Loucy (cell line): ENCODE measurements around the gene SH3PXD2A.

Experiments
- H2AFZ ChIP-seq: fragments of 200-600 bp; sonication (generic); 2 replicates; pipeline ENCODE4 v1.6.0; 2016; ENCODE audit warnings: antibody characterized with exemption, mild to moderate bottlenecking, low read length, moderate library complexity
- H3F3A ChIP-seq: fragments of 200-600 bp; 2 replicates; pipeline ENCODE4 v1.6.0; 2016; ENCODE audit warnings: antibody characterized with exemption, low read depth, mild to moderate bottlenecking
- H3K27me3 ChIP-seq: fragments of 200-600 bp; sonication (generic); 2 replicates; pipeline ENCODE4 v1.6.1; 2014; ENCODE audit warnings: low read length, mild to moderate bottlenecking; ENCODE audit not compliant: insufficient read depth, poor library complexity, severe bottlenecking
- H3K36me3 ChIP-seq: fragments of 200-600 bp; sonication (generic); 2 replicates; pipeline ENCODE4 v1.6.1; 2016; ENCODE audit warnings: low read length; ENCODE audit not compliant: insufficient read depth
- H3K4me1 ChIP-seq: fragments of 200-600 bp; sonication (generic); 2 replicates; pipeline ENCODE4 v1.5.1; 2014; ENCODE audit warnings: low read length, mild to moderate bottlenecking; ENCODE audit not compliant: insufficient read depth, poor library complexity, severe bottlenecking
- H3K4me2 ChIP-seq: fragments of 200-600 bp; sonication (generic); 2 replicates; pipeline ENCODE4 v1.6.0; 2014; ENCODE audit warnings: antibody characterized with exemption, low read length, low read depth, mild to moderate bottlenecking; ENCODE audit not compliant: poor library complexity, severe bottlenecking
- H3K4me3 ChIP-seq: fragments of 200-600 bp; sonication (generic); 2 replicates; pipeline ENCODE4 v1.5.1; 2014; ENCODE audit warnings: low read length, mild to moderate bottlenecking, mixed read lengths; ENCODE audit not compliant: poor library complexity, severe bottlenecking
- H3K79me2 ChIP-seq: fragments of 200-600 bp; sonication (generic); 2 replicates; pipeline ENCODE4 v1.6.1; 2014; ENCODE audit warnings: low read length; ENCODE audit not compliant: insufficient read depth
- H3K9ac ChIP-seq: fragments of 200-600 bp; sonication (generic); 2 replicates; pipeline ENCODE4 v1.6.0; 2014; ENCODE audit warnings: mild to moderate bottlenecking, low read depth, low read length, moderate library complexity; ENCODE audit not compliant: poor library complexity, severe bottlenecking
- H3K9me2 ChIP-seq: fragments of 200-600 bp; sonication (generic); replicated peaks from 2 replicates; pipeline ENCODE4 v1.6.1; 2016; ENCODE audit warnings: low read depth, low read length, mixed read lengths
- H3K9me3 ChIP-seq: fragments of 200-600 bp; sonication (generic); 2 replicates; pipeline ENCODE4 v1.6.1; 2014; ENCODE audit warnings: mild to moderate bottlenecking, antibody characterized with exemption, low read length, low read depth; ENCODE audit not compliant: insufficient read depth
- H4K20me1 ChIP-seq: fragments of 200-600 bp; sonication (generic); 2 replicates; pipeline ENCODE4 v1.6.0; 2014; ENCODE audit warnings: antibody characterized with exemption, low read length, mild to moderate bottlenecking; ENCODE audit not compliant: insufficient read depth, poor library complexity, severe bottlenecking
- CTCF ChIP-seq: fragments of 200-600 bp; sonication (generic); conservative IDR thresholded peaks from 2 replicates; pipeline ENCODE4 v1.5.1; 2014; ENCODE audit warnings: mild to moderate bottlenecking, antibody characterized with exemption, low read length
- EZH2phosphoT487 ChIP-seq: fragments of 200-600 bp; IDR thresholded peaks from 2 replicates; pipeline ENCODE4 v1.6.1; 2018; ENCODE audit warnings: antibody characterized with exemption, mild to moderate bottlenecking, moderate library complexity, borderline replicate concordance

SH3PXD2A gene

GRCh38 chr10:103688491-103688890, 166.9 kb downstream of the SH3PXD2A start:
- no peaks in the 10 kb centered on the region for H3K9me2 ChIP-seq
- no peak overlapping the region for H2AFZ ChIP-seq
- no peak overlapping the region for H3K4me2 ChIP-seq
- H3F3A ChIP-seq: no peaks in the 10 kb centered on the region
- H3K9me3 ChIP-seq: no peaks in the 10 kb centered on the region
- no peak overlapping the region for H3K4me3 ChIP-seq
- no peaks in the 10 kb centered on the region for H3K36me3 ChIP-seq
- H3K9ac ChIP-seq: no peak overlapping the region
- H4K20me1 ChIP-seq: no peaks in the 10 kb centered on the region
- H3K79me2 ChIP-seq: no peaks in the 10 kb centered on the region
- no peak for TF ChIP-seq CTCF
- no peak for TF ChIP-seq EZH2phosphoT487
- H3K4me1 ChIP-seq: no peaks in the 10 kb centered on the region
- no peaks in the 10 kb centered on the region for H3K27me3 ChIP-seq

GRCh38 chr10:103687718-103688117, 167.7 kb downstream of the SH3PXD2A start:
- Histone ChIP-seq H3K79me2 (no peaks in the 10 kb centered on the region), H3K9ac (no peak overlapping the region), H3F3A (no peaks in the 10 kb centered on the region), H3K4me1 (no peaks in the 10 kb centered on the region), H3K9me3 (no peaks in the 10 kb centered on the region), H3K4me2 (no peak overlapping the region), H4K20me1 (no peaks in the 10 kb centered on the region), H3K9me2 (no peaks in the 10 kb centered on the region), H3K36me3 (no peaks in the 10 kb centered on the region), H3K4me3 (no peak overlapping the region), H2AFZ (no peak overlapping the region), H3K27me3 (no peaks in the 10 kb centered on the region)
- TF ChIP-seq EZH2phosphoT487 (no peak), CTCF (no peak)

GRCh38 chr10:103687172-103687571, 168.2 kb downstream of the SH3PXD2A start:
- no peaks in the 10 kb centered on the region for H4K20me1 ChIP-seq
- no peaks in the 10 kb centered on the region for H3K27me3 ChIP-seq
- H3F3A ChIP-seq: no peaks in the 10 kb centered on the region
- TF ChIP-seq CTCF (no peak), EZH2phosphoT487 (no peak)
- H2AFZ ChIP-seq: no peak overlapping the region
- no peaks in the 10 kb centered on the region for H3K9me2 ChIP-seq
- no peaks in the 10 kb centered on the region for H3K9me3 ChIP-seq
- no peak overlapping the region for H3K4me2 ChIP-seq
- no peak overlapping the region for H3K4me3 ChIP-seq
- H3K4me1 ChIP-seq: no peaks in the 10 kb centered on the region
- H3K9ac ChIP-seq: no peak overlapping the region
- H3K79me2 ChIP-seq: no peaks in the 10 kb centered on the region
- no peaks in the 10 kb centered on the region for H3K36me3 ChIP-seq
